Heart right ventricle (tissue), 16 donors: Measurements from ENCODE around the gene SHISA5. TPM values are rescaled to one million over a fixed set of nuclear protein-coding genes. Genes with fewer than 3 reads are reported as not detected.

Experiments
- ATAC-seq, 8 donors: fragments of 200-7000 bp; cut with Tn5 transposase; one replicate each; pipeline ENCODE4 v1.9.1; 2020; ENCODE audit warnings: mild to moderate bottlenecking in 8 of 8, moderate library complexity in 8 of 8, moderate number of reproducible peaks in 1 of 8
- DNase-seq, 2 donors: peaks; one replicate each; pipeline ENCODE4 v3.0.0-alpha.2; 2020
- H3K27ac ChIP-seq, 10 donors: fragments of 200-600 bp; sonication (generic) in 2 of 10; one replicate each; pipeline versions ENCODE4 v1.5.0 to v1.8.0; 2020 to 2022; ENCODE audit warnings: mild to moderate bottlenecking in 3 of 10
- H3K27me3 ChIP-seq, 7 donors: fragments of 200-600 bp; one replicate each; pipeline ENCODE4 v1.8.0; 2021 to 2022; ENCODE audit warnings: mild to moderate bottlenecking in 2 of 7
- H3K36me3 ChIP-seq, 9 donors: fragments of 200-600 bp; sonication (generic) in 1 of 9; one replicate each; pipeline versions ENCODE4 v1.5.0 to v1.8.0; 2020 to 2022; ENCODE audit warnings: mild to moderate bottlenecking in 2 of 9
- H3K4me1 ChIP-seq, 9 donors: fragments of 200-600 bp; sonication (generic) in 1 of 9; one replicate each; pipeline versions ENCODE4 v1.5.0 to v1.8.0; 2020 to 2022; ENCODE audit warnings: mild to moderate bottlenecking in 4 of 9
- H3K4me3 ChIP-seq, 10 donors: fragments of 200-600 bp; sonication (generic) in 2 of 10; one replicate each; pipeline versions ENCODE4 v1.5.0 to v1.8.0; 2020 to 2022; ENCODE audit warnings: mild to moderate bottlenecking in 7 of 10, moderate library complexity in 2 of 10
- H3K9me3 ChIP-seq, 11 donors: fragments of 200-600 bp in 10 of 11; sonication (generic) in 2 of 11; one replicate each; pipeline versions ENCODE4 v1.5.0 to v1.8.0; 2013 to 2022; ENCODE audit warnings: mild to moderate bottlenecking in 2 of 11, control low read depth in 1 of 11, moderate library complexity in 1 of 11
- CTCF ChIP-seq, 9 donors: fragments of 200-600 bp; sonication (generic) in 2 of 9; IDR thresholded peaks; one replicate each; pipeline versions ENCODE4 v1.5.0 to v1.8.0; 2021 to 2022; ENCODE audit warnings: antibody characterized with exemption in 9 of 9, mild to moderate bottlenecking in 5 of 9, moderate library complexity in 1 of 9
- WGBS, 2 donors: extraction: QIAGEN DNeasy Blood & Tissue Kit; methylation state at CpG; one replicate each; pipeline ENCODE4 v1.1.7; 2013; ENCODE audit warnings: inconsistent platforms in 1 of 2; 5-methylcytosine and 5-hydroxymethylcytosine counted together
- intact Hi-C, 10 donors: fragments of 100-400 bp; cut with DNase I; formaldehyde crosslinking; loops; one replicate each; pipeline versions ENCODE4 v1.11.1 to v1.14.2; 2022
- polyA plus RNA-seq, 2 donors: library from polyadenylated mRNA; stranded (reverse); fragments of 200-250 nt; gene quantifications; one replicate each; pipeline ENCODE4 v1.2.3, GENCODE V29; 2013
- total RNA-seq, 10 donors: library from RNA; stranded (reverse); fragmentation: NEBNext Ultra II Directional in 3 of 10; extraction: Animal tissue kit (Norgen Biotek cat#: 25700) in 3 of 10; gene quantifications; one replicate each; pipeline versions ENCODE4 v1.2.1 to v1.2.4, GENCODE V29; 2021 to 2023
- donor health status: Arrhythmogenic right ventricular cardiomyopathy.
- donor health status: ischemic (EF 13 %, LVEDD 7.1; RV severe dilation, severe dysfunction).
- donor health status: healthy with polysubstance abuse.
- donor health status: DM: no; HTN: yes; CAD: no.
- donor health status: DM: no; HTN: no; CAD: no.
- donor health status: ischemic (EF 25% LVEDD 6.9; RV normal size, moderate dysfunction).
- donor health status: ischemic (EF 25% LVEDD 5.7; RV mildly dilated, moderate dysfunction).
- donor health status: healthy.
- donor health status: DM: yes; HTN: yes; CAD: no.
- donor health status: Ischemic cardiomyopathy.
- donor health status: ischemic (EF 35%, LVEDD 5.7; RV mildly dilated, moderate dysfunction).
- donor health status: nonischemic (EF 11% LVEDD 7.7; RV severe dilation, severe dysfunction).
- donor health status: DM: yes; HTN: yes; CAD: no.
- donor health status: PGD.
- donor health status: ischemic (EF 29% LVEDD 5.4; RV normal size, mild dysfunction).
- donor health status: nonischemic (EF 23%, LVEDD 6.1; RV moderate dilation, normal function).

The SHISA5 gene
- total and polyA plus RNA-seq, 12 donors: 34.6 to 95.3 (median 52.9) TPM

- no peaks in the 10 kb centered on the region for H3K9me3 ChIP-seq
- H3K4me3 ChIP-seq: no peak overlapping the region
- no peak overlapping the region for H3K27ac ChIP-seq
- ATAC-seq: no peak
- H3K36me3 ChIP-seq: peaks cover 0 to 87% (median 31%) of the 10 kb centered on the region in 9 donors
- peaks cover 0 to under 1% (median 0%) of the 10 kb centered on the region in 9 donors for H3K4me1 ChIP-seq
- TF ChIP-seq CTCF (IDR thresholded peaks at IDR 0.05): no peak
- no peaks in the 10 kb centered on the region for H3K27me3 ChIP-seq
- intact Hi-C loops: loop anchor here in 1 of 10 donors (5.0 kb wide), 1 partner anchor 83 kb away; no protein-coding TSS in a partner anchor
- 95% methylated on average over 3 of the region's 3 CpGs for WGBS, 2 donors
- no peak for DNase-seq
Measured at GRCh38 chr3:48459331-48459730, 44.6 kb downstream of the SHISA5 start.

- DNase-seq (no peak), ATAC-seq (no peak)
- no peak overlapping the region for H3K4me3 ChIP-seq
- TF ChIP-seq CTCF (IDR thresholded peaks at IDR 0.05): no peak
- H3K27ac ChIP-seq: no peak overlapping the region
- no peaks in the 10 kb centered on the region for H3K27me3 ChIP-seq
- 94 to 100% methylated on average over 1 of the region's 1 CpG for WGBS, 2 donors
- peaks cover 0 to 100% (median 39%) of the 10 kb centered on the region in 9 donors for H3K36me3 ChIP-seq
- no peaks in the 10 kb centered on the region for H3K9me3 ChIP-seq
- intact Hi-C loops: loop anchor here in 1 of 10 donors (5.0 kb wide), 1 partner anchor 86 kb away; no protein-coding TSS in a partner anchor
- no peaks in the 10 kb centered on the region for H3K4me1 ChIP-seq
Measured at GRCh38 chr3:48456456-48456855, 47.5 kb downstream of the SHISA5 start.

- TF ChIP-seq CTCF (IDR thresholded peaks at IDR 0.05): no peak
- DNase-seq (no peak), ATAC-seq (no peak)
- no peak overlapping the region for H3K4me3 ChIP-seq
- H3K36me3 ChIP-seq: peaks cover 0 to 65% (median 16%) of the 10 kb centered on the region in 9 donors
- H3K4me1 ChIP-seq: peaks cover 4 to 15% (median 11%) of the 10 kb centered on the region in 9 donors
- no peak overlapping the region for H3K27ac ChIP-seq
- H3K27me3 ChIP-seq: no peaks in the 10 kb centered on the region
- 45 to 68% methylated on average over 1 of the region's 1 CpG for WGBS, 2 donors
- H3K9me3 ChIP-seq: no peaks in the 10 kb centered on the region
- intact Hi-C loops: no loop called here
Measured at GRCh38 chr3:48451270-48451669, 52.7 kb downstream of the SHISA5 start.

- peaks cover 0 to 53% (median 5%) of the 10 kb centered on the region in 9 donors for H3K36me3 ChIP-seq
- peak in 1 of 9 donors; percentile 42 for TF ChIP-seq CTCF (IDR thresholded peaks at IDR 0.05)
- WGBS, 2 donors: 0 to 1% methylated on average over 85 to 91 of the region's 91 CpGs
Measured at GRCh38 chr3:48446425-48447193, 57.4 kb downstream of the SHISA5 start, which contains the start of gene ATRIP. TSS of gene ATRIP (plus strand) at chr3:48446737. CDS start at chr3:48446846, 109 bp downstream.

More at GRCh38 chr3:48446425-48447193, 57.4 kb downstream of the SHISA5 start, which contains the start of gene ATRIP:
- peaks cover 4 to 34% (median 25%) of the 10 kb centered on the region in 9 donors for H3K4me1 ChIP-seq
- H3K27me3 ChIP-seq: no peaks in the 10 kb centered on the region
- DNase-seq (peak; percentile 88 to 92), ATAC-seq (peak; percentile 98 to 99 (median 99))
- peak within 1 kb of the TSS; percentile 52 to 94 (median 90) for H3K27ac ChIP-seq
- peak within 1 kb of the TSS; percentile 63 to 91 (median 78) for H3K4me3 ChIP-seq
- intact Hi-C loops: loop anchor here in 1 of 10 donors (5.0 kb wide), 1 partner anchor 111 kb away; the partner anchor contains the start of gene PFKFB4
- H3K9me3 ChIP-seq: no peaks in the 10 kb centered on the region
